Kidney (tissue), 14 donors: ENCODE data around the gene LDHB. TPM values are rescaled to one million over a fixed set of nuclear protein-coding genes. Genes with fewer than 3 reads are reported as not detected.

Experiments used
- DNase-seq, 5 donors: peaks; one replicate each; pipeline ENCODE4 v3.0.0-alpha.2; 2013 to 2020
- FAIRE-seq: peaks from 2 replicates; lab custom pipeline; 2012; peaks lifted over from hg19 to GRCh38; lab: Jason Lieb, UNC
- H3K27ac ChIP-seq, 2 donors: one replicate each; pipeline ENCODE4 v1.7.0; 2013; ENCODE audit warnings: low read depth in 2 of 2, low read length in 2 of 2, inconsistent platforms in 1 of 2
- H3K27me3 ChIP-seq: one replicate; pipeline ENCODE4 v1.7.1; 2013; ENCODE audit warnings: low read length, inconsistent platforms; ENCODE audit not compliant: control insufficient read depth, insufficient read depth
- H3K36me3 ChIP-seq, 3 donors: one replicate each; pipeline versions ENCODE4 v1.7.0 to v1.7.1; 2013; ENCODE audit warnings: low read length in 3 of 3, control low read depth in 1 of 3, inconsistent platforms in 1 of 3; ENCODE audit not compliant: insufficient read depth in 3 of 3, control insufficient read depth in 2 of 3
- H3K4me1 ChIP-seq, 3 donors: one replicate each; pipeline versions ENCODE4 v1.7.0 to v1.7.1; 2013; ENCODE audit warnings: low read length in 3 of 3, inconsistent platforms in 1 of 3, low read depth in 1 of 3; ENCODE audit not compliant: control insufficient read depth in 2 of 3, insufficient read depth in 2 of 3
- H3K4me3 ChIP-seq, 3 donors: one replicate each; pipeline versions ENCODE4 v1.7.0 to v1.8.1; 2013; ENCODE audit warnings: low read length in 3 of 3, control low read depth in 1 of 3, inconsistent platforms in 1 of 3
- H3K9ac ChIP-seq, 3 donors: one replicate each; pipeline versions ENCODE4 v1.7.0 to v1.7.1; 2013; ENCODE audit warnings: low read length in 3 of 3, control low read depth in 1 of 3, inconsistent platforms in 1 of 3
- H3K9me3 ChIP-seq, 3 donors: one replicate each; pipeline versions ENCODE4 v1.7.0 to v1.7.1; 2013; ENCODE audit warnings: low read length in 3 of 3, control low read depth in 1 of 3, inconsistent platforms in 1 of 3; ENCODE audit not compliant: control insufficient read depth in 2 of 3, insufficient read depth in 1 of 3
- CTCF ChIP-seq: IDR thresholded peaks from 3 replicates; pipeline ENCODE4 v1.5.1; 2012; ENCODE audit warnings: mild to moderate bottlenecking, moderate library complexity, borderline replicate concordance; ENCODE audit not compliant: insufficient read depth; ENCODE audit errors: extremely low read depth
- intact Hi-C: fragments of 100-400 bp; cut with DNase I; formaldehyde crosslinking; loops from one replicate; pipeline ENCODE4 v1.11.1; 2022
- polyA plus RNA-seq: library from polyadenylated mRNA; stranded (reverse); fragments of 350-450 nt; fragmentation: Illumina TruSeq; extraction: RNeasy Lipid Tissue Mini Kit (QIAGEN cat#74804); gene quantifications from one replicate; pipeline ENCODE4 v1.2.3, GENCODE V29; 2014; ENCODE audit warnings: low read depth, low replicate concordance; ENCODE audit not compliant: insufficient read depth
- total RNA-seq: library from RNA; stranded (reverse); fragmentation: NEBNext Ultra II Directional; extraction: Animal tissue kit (Norgen Biotek cat#: 25700); gene quantifications from one replicate; pipeline ENCODE4 v1.2.1, GENCODE V29; 2021
- donor health status: control.
- donor health status: control.
- donor health status: control.
- donor health status: control.
- donor health status: control.
- donor health status: DM: yes; HTN: yes; CAD: no.
- donor health status: Normal renal cell carcinoma (clear cell type).

LDHB gene
- total and polyA plus RNA-seq, 2 donors from 2014 or later, result 1,158 to 2,485 TPM

DNA sequence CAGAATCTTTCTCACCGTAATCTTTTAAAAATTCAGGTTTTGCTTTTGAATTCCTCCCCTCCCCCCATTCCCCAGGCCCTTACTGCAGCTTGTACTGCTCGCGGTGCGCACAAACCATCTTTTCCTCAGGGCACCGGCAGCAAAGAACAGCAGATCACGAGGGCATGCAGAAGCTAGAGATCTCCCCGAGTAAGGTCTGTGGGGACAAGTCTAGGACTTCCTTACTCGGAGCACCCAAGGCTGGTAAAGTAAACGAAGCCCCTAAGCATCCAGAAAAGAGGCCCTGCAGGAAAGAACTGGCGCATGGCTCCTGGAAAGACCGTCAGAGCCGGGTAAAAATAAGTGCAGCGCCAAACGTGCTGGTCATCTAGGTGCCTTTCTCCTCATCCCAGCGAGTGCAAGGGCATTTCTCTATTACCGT, 727 bp downstream of the LDHB start:
- peaks cover 6 to 19% (median 14%) of the 10 kb centered on the region in 3 donors for H3K36me3 ChIP-seq
- intact Hi-C loops, result no loop called here
- no peaks in the 10 kb centered on the region for H3K9me3 ChIP-seq
- H3K9ac ChIP-seq, result peak overlapping the region; percentile 87 to 99 (median 96)
- no peak for TF ChIP-seq CTCF
- no peaks in the 10 kb centered on the region for H3K27me3 ChIP-seq
- DNase-seq, result peak in 4 of 5 donors; percentile 50 to 77 (median 66)
- H3K4me3 ChIP-seq, result peak overlapping the region; percentile 88 to 96 (median 96)
- no peak for FAIRE-seq
- peak overlapping the region; percentile 99 to 100 for H3K27ac ChIP-seq
- peaks cover 0 to 23% (median 5%) of the 10 kb centered on the region in 3 donors for H3K4me1 ChIP-seq

DNA sequence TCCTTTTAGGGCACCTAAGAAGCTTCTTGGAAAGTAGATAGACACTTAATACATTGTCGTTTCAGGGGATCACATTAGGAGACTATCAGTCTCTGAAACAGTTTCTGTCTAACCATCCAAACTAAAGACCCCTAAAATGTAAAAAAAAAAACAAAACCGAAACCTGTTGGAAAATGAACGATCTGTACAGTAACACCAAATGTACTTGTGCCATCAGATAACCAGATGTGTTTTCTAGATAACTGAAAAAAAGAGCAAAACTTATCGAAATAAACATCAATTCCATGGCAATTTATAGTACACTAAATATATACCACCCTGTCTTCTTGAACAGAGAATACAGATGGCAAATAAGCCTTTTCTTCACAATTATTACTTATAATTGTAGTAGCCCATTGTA, 2.1 kb downstream of the LDHB start:
- Histone ChIP-seq H3K9ac (peak overlapping the region; percentile 34 to 96 (median 87)), H3K27ac (peak overlapping the region in 1 of 2 donors; percentile 3), H3K27me3 (no peaks in the 10 kb centered on the region), H3K4me3 (peak overlapping the region; percentile 88 to 96 (median 96)), H3K4me1 (peaks cover 2 to 34% (median 12%) of the 10 kb centered on the region in 3 donors), H3K36me3 (peaks cover 12 to 19% (median 17%) of the 10 kb centered on the region in 3 donors), H3K9me3 (no peaks in the 10 kb centered on the region)
- TF ChIP-seq CTCF, result no peak
- intact Hi-C loops, result no loop called here
- FAIRE-seq (no peak), DNase-seq (no peak)

GRCh38 chr12:21651821-21652220, 5.8 kb downstream of the LDHB start:
- no peaks in the 10 kb centered on the region for H3K27me3 ChIP-seq
- no peak overlapping the region for H3K27ac ChIP-seq
- peaks cover 18 to 29% (median 27%) of the 10 kb centered on the region in 3 donors for H3K36me3 ChIP-seq
- no peak for TF ChIP-seq CTCF
- no peak overlapping the region for H3K4me3 ChIP-seq
- no peak for FAIRE-seq
- peaks cover 2 to 39% (median 13%) of the 10 kb centered on the region in 3 donors for H3K4me1 ChIP-seq
- no peak overlapping the region for H3K9ac ChIP-seq
- DNase-seq, result no peak
- intact Hi-C loops, result no loop called here
- H3K9me3 ChIP-seq, result no peaks in the 10 kb centered on the region

DNA sequence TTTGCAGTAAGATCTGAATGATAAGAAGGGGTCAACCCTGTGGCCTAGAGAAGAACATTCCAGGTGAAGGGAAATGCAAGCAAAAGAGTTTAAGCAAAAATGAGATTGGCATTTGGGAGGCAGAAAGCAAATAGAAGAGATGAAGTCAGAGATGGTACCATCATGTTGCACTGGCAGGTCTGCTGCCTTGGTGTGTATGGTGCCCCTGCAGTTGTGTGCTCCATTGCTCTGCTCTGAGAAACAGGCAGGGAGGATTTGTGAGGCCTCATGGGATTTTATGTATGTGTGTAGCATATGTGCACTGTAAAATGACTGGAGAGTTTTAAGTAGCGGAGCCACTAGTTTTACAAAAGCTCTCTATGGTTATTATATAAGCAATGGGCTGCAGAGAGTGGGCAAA, 6.6 kb downstream of the LDHB start:
- Histone ChIP-seq H3K4me3 (peak overlapping the region in 1 of 3 donors; percentile 46), H3K36me3 (peaks cover 21 to 33% (median 31%) of the 10 kb centered on the region in 3 donors), H3K27ac (no peak overlapping the region), H3K4me1 (peaks cover 2 to 39% (median 13%) of the 10 kb centered on the region in 3 donors), H3K9me3 (no peaks in the 10 kb centered on the region), H3K27me3 (no peaks in the 10 kb centered on the region), H3K9ac (no peak overlapping the region)
- TF ChIP-seq CTCF, result no peak
- DNase-seq, result no peak
- FAIRE-seq, result no peak
- intact Hi-C loops, result no loop called here
